Activated CD4-positive, alpha-beta memory T cell treated with anti-CD3 and anti-CD28 coated beads, Interleukin-2, amount 10 ng/mL, durations not matched to agents 7 days and 5 days (primary cell): ENCODE measurements around the gene PTGES2. TPM values are rescaled to one million over a fixed set of nuclear protein-coding genes. Genes with fewer than 3 reads are reported as not detected.
A peak's percentile ranks its signal among the peaks of the same experiment; 100 is the strongest.

Source experiments
- CTCF ChIA-PET: fragments of 350-600 bp; sonication (Branson Sonifier 250); formaldehyde crosslinking; loops from one replicate; lab custom pipeline; 2021; ENCODE audit warnings: antibody characterized with exemption, inconsistent platforms; lab: Charles Lee
- POLR2A ChIA-PET: fragments of 350-600 bp; sonication (Branson Sonifier 250); formaldehyde crosslinking; loops from one replicate; lab custom pipeline; 2021; ENCODE audit warnings: antibody characterized with exemption; lab: Charles Lee
- DNase-seq: peaks from one replicate; pipeline ENCODE4 v3.0.0-alpha.2; 2020
- H3K27ac Mint-ChIP-seq: one replicate; pipeline ENCODE4 v1.8.0; 2021; ENCODE audit warnings: mild to moderate bottlenecking, mixed read lengths
- H3K27me3 Mint-ChIP-seq: one replicate; pipeline ENCODE4 v1.8.0; 2021; ENCODE audit warnings: mixed read lengths
- H3K36me3 Mint-ChIP-seq: one replicate; pipeline ENCODE4 v1.8.0; 2021; ENCODE audit warnings: low read depth, mixed read lengths
- H3K4me1 Mint-ChIP-seq: one replicate; pipeline ENCODE4 v1.8.0; 2021; ENCODE audit warnings: mixed read lengths
- H3K4me3 Mint-ChIP-seq: one replicate; pipeline ENCODE4 v1.8.0; 2021; ENCODE audit warnings: mild to moderate bottlenecking, mixed read lengths
- H3K9me3 Mint-ChIP-seq: one replicate; pipeline ENCODE4 v1.8.0; 2021; ENCODE audit warnings: mixed read lengths
- total RNA-seq, 2 experiments: library from RNA; stranded (reverse); gene quantifications; one replicate each; pipeline ENCODE4 v1.2.3, GENCODE V29; 2021

PTGES2 gene
- total RNA-seq: 10 to 100 TPM; 35.6 to 38.1 TPM

DNA sequence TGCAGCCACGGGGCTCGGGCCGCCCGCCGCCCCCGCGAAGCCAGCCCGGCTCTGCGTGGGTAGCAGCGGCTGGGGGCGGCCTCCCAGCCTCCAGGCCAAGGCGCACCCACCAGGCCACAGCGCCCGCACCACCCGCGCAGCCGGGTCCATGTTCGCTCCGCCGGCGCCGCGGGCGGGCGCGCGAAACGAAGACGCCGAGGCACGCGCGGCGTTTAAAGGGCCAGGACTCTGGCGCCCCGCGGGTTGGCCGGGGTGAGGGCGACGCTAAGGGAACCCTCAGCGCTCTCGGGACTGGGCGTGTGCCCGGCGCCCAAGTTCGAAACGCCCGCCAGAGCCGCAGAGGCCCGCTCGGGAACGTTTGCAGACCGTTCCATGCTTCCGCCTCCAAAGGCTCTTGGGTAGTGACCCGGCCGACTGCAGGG lies at the start of gene PTGES2:
TSS of gene PTGES2 (minus strand) at position 162 of the 422 bp plus-strand sequence. CDS start at position 150, 12 bp downstream.
- Mint-ChIP-seq H3K27ac (peak within 1 kb of the TSS; percentile 96), H3K27me3 (peaks cover 13% of the 10 kb centered on the region), H3K4me3 (peak within 1 kb of the TSS; percentile 91), H3K9me3 (no peaks in the 10 kb centered on the region), H3K36me3 (peaks cover 10% of the 10 kb centered on the region), H3K4me1 (peaks cover 34% of the 10 kb centered on the region)
- ChIA-PET CTCF (interaction anchor here (1.1 to 2.1 kb wide), 3 partner anchors 9 to 32 kb away, joined by 3 to 10 read pairs (median 4); no protein-coding TSS in a partner anchor), POLR2A (interaction anchor here (1.0 to 3.0 kb wide), 4 partner anchors 10 to 59 kb away, joined by 4 to 19 read pairs (median 5); partner anchors contain the start of genes BBLN and SLC25A25)
- peak; percentile 83 for DNase-seq

- no peaks in the 10 kb centered on the region for H3K4me1 Mint-ChIP-seq
- ChIA-PET POLR2A (interaction anchor here (0.8 to 2.0 kb wide), 2 partner anchors 15 to 167 kb away, joined by 3 to 9 read pairs; partner anchors contain the start of gene CIZ1), CTCF (no interaction called here)
- peaks cover 51% of the 10 kb centered on the region for H3K36me3 Mint-ChIP-seq
- no peak for DNase-seq
- H3K27me3 Mint-ChIP-seq: no peaks in the 10 kb centered on the region
- H3K9me3 Mint-ChIP-seq: peaks cover 4% of the 10 kb centered on the region
- no peak overlapping the region for H3K4me3 Mint-ChIP-seq
- H3K27ac Mint-ChIP-seq: no peak overlapping the region
These were observed 48.2 kb upstream of the PTGES2 start for GRCh38 chr9:128175726-128176125.

GRCh38 chr9:128175102-128175563 lies 47.6 kb upstream of the PTGES2 start:
- no peak overlapping the region for H3K4me3 Mint-ChIP-seq
- CTCF ChIA-PET: no interaction called here
- H3K27ac Mint-ChIP-seq: peak overlapping the region; percentile 24
- peaks cover 46% of the 10 kb centered on the region for H3K36me3 Mint-ChIP-seq
- POLR2A ChIA-PET: interaction anchor here (0.8 to 2.0 kb wide), 2 partner anchors 16 to 168 kb away, joined by 3 to 9 read pairs; partner anchors contain the start of gene CIZ1
- H3K9me3 Mint-ChIP-seq: peaks cover 4% of the 10 kb centered on the region
- no peak for DNase-seq
- no peaks in the 10 kb centered on the region for H3K27me3 Mint-ChIP-seq
- H3K4me1 Mint-ChIP-seq: no peaks in the 10 kb centered on the region

GRCh38 chr9:128174062-128174461 lies 46.5 kb upstream of the PTGES2 start:
- H3K27ac Mint-ChIP-seq: no peak overlapping the region
- no peak overlapping the region for H3K4me3 Mint-ChIP-seq
- CTCF ChIA-PET: no interaction called here
- H3K9me3 Mint-ChIP-seq: peaks cover 3% of the 10 kb centered on the region
- H3K4me1 Mint-ChIP-seq: no peaks in the 10 kb centered on the region
- no peaks in the 10 kb centered on the region for H3K27me3 Mint-ChIP-seq
- no peak for DNase-seq
- peaks cover 45% of the 10 kb centered on the region for H3K36me3 Mint-ChIP-seq
- POLR2A ChIA-PET: interaction anchor here (2.0 kb wide), 1 partner anchor 17 kb away, joined by 9 read pairs; the partner anchor contains the start of gene CIZ1

DNA sequence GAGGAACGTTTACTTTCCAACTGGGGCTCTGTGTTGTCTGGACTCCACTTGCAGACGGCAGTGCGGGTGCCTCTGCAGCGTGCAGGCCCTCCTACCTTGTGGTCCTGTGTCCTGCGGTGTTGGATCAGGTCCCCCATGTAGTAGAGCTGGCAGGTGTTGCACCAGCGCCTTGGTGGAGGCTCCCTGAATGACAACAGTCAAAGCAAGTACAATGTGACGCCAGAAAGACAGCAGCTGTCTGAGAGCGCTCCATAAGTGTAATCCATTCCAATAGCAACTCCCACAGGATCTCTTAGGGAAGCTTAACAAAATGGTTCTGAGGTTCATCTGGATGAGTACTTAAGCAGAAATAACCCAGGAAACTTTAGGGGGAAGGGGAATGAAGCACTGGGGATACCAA lies 42.4 kb upstream of the PTGES2 start:
- ChIA-PET POLR2A (interaction anchor here (1.3 kb wide), 1 partner anchor 9 kb away, joined by 5 read pairs; no protein-coding TSS in a partner anchor), CTCF (interaction anchor here (1.0 to 1.8 kb wide), 2 partner anchors 9 to 52 kb away, joined by 3 to 4 read pairs; no protein-coding TSS in a partner anchor)
- Mint-ChIP-seq H3K36me3 (peaks cover 34% of the 10 kb centered on the region), H3K27me3 (no peaks in the 10 kb centered on the region), H3K9me3 (no peaks in the 10 kb centered on the region), H3K27ac (no peak overlapping the region), H3K4me3 (no peak overlapping the region), H3K4me1 (no peaks in the 10 kb centered on the region)
- DNase-seq: no peak

- H3K9me3 Mint-ChIP-seq: no peaks in the 10 kb centered on the region
- ChIA-PET CTCF (interaction anchor here (1.0 to 1.8 kb wide), 2 partner anchors 8 to 52 kb away, joined by 3 to 4 read pairs; no protein-coding TSS in a partner anchor), POLR2A (interaction anchor here (1.0 kb wide), 1 partner anchor 107 kb away, joined by 3 read pairs; the partner anchor contains the start of genes GOLGA2 and SWI5)
- H3K4me3 Mint-ChIP-seq: no peak overlapping the region
- H3K27ac Mint-ChIP-seq: no peak overlapping the region
- DNase-seq: no peak
- no peaks in the 10 kb centered on the region for H3K4me1 Mint-ChIP-seq
- H3K36me3 Mint-ChIP-seq: peaks cover 35% of the 10 kb centered on the region
- H3K27me3 Mint-ChIP-seq: no peaks in the 10 kb centered on the region
These were observed 42.0 kb upstream of the PTGES2 start for GRCh38 chr9:128169492-128169891.

GRCh38 chr9:128168731-128169308 lies 41.3 kb upstream of the PTGES2 start:
- POLR2A ChIA-PET: interaction anchor here (1.0 kb wide), 1 partner anchor 107 kb away, joined by 3 read pairs; the partner anchor contains the start of genes GOLGA2 and SWI5
- peaks cover 38% of the 10 kb centered on the region for H3K36me3 Mint-ChIP-seq
- no peak for DNase-seq
- no peaks in the 10 kb centered on the region for H3K27me3 Mint-ChIP-seq
- H3K9me3 Mint-ChIP-seq: no peaks in the 10 kb centered on the region
- H3K4me3 Mint-ChIP-seq: no peak overlapping the region
- H3K27ac Mint-ChIP-seq: peak overlapping the region; percentile 4
- CTCF ChIA-PET: interaction anchor here (1.8 kb wide), 1 partner anchor 51 kb away, joined by 4 read pairs; no protein-coding TSS in a partner anchor
- H3K4me1 Mint-ChIP-seq: no peaks in the 10 kb centered on the region

- Mint-ChIP-seq H3K4me1 (peaks cover 3% of the 10 kb centered on the region), H3K27me3 (no peaks in the 10 kb centered on the region), H3K4me3 (no peak overlapping the region), H3K27ac (no peak overlapping the region), H3K36me3 (peaks cover 45% of the 10 kb centered on the region), H3K9me3 (no peaks in the 10 kb centered on the region)
- no peak for DNase-seq
- ChIA-PET POLR2A (no interaction called here), CTCF (no interaction called here)
These were observed 39.7 kb upstream of the PTGES2 start for GRCh38 chr9:128167209-128167608.

DNA sequence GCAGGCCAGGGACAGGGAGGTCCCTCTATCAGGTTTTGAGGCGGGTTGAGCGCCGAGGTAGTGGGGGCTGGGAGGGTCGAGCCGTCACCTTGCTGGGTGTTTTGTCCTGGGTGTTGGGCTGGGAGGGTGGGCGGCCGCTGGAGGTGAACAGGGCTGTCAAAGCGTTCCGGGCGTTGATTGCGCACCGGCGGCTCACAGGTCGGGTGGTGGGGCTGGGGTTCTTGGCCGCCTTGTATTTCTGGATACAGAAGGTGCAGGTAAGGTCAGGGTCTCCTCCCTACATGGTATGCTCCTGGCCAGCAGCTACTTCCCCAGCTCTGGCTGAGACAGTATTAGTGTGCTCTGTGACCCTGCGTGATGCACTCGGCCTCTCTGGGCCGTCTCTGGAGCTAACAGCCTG lies 38.6 kb upstream of the PTGES2 start:
- Mint-ChIP-seq H3K36me3 (peaks cover 49% of the 10 kb centered on the region), H3K9me3 (no peaks in the 10 kb centered on the region), H3K4me3 (no peak overlapping the region), H3K27ac (no peak overlapping the region), H3K27me3 (no peaks in the 10 kb centered on the region), H3K4me1 (peaks cover 11% of the 10 kb centered on the region)
- ChIA-PET POLR2A (no interaction called here), CTCF (no interaction called here)
- no peak for DNase-seq

DNA sequence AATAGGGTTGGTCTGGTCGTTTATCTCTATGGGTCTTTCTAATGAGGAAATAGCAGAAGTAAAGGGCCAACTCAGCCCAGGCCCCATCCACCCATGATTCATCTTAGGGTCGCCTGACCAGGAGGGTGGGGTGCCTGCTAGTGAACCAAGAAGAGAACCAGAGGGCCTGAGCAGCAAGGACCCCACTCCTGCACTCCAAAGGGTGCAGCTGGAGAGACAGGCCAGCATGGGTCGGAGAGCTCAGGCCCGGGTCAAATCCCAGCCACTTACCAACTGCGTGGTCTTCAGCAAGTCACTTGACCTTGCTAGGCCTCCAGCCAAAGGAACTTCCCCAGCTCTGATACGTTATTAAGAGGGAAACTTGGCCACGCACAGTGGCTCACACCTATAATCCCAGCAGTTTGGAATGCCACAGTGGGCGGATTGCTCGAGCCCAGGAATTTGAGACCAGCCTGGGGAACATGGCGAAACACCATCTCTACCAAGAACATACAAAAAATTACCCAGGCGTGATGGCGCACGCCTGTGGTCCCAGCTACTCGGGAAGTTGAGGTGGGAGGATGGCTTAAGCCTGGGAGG lies 36.9 kb upstream of the PTGES2 start:
- Mint-ChIP-seq H3K27ac (no peak overlapping the region), H3K9me3 (no peaks in the 10 kb centered on the region), H3K27me3 (no peaks in the 10 kb centered on the region), H3K4me3 (no peak overlapping the region), H3K4me1 (peaks cover 18% of the 10 kb centered on the region), H3K36me3 (peaks cover 43% of the 10 kb centered on the region)
- ChIA-PET POLR2A (interaction anchor here (1.2 kb wide), 1 partner anchor 26 kb away, joined by 4 read pairs; no protein-coding TSS in a partner anchor), CTCF (no interaction called here)
- DNase-seq: no peak

GRCh38 chr9:128163523-128164306 lies 36.2 kb upstream of the PTGES2 start:
- POLR2A ChIA-PET: interaction anchor here (1.2 kb wide), 1 partner anchor 27 kb away, joined by 4 read pairs; no protein-coding TSS in a partner anchor
- Mint-ChIP-seq H3K9me3 (no peaks in the 10 kb centered on the region), H3K4me1 (peaks cover 23% of the 10 kb centered on the region), H3K27ac (no peak overlapping the region), H3K4me3 (no peak overlapping the region), H3K27me3 (no peaks in the 10 kb centered on the region), H3K36me3 (peaks cover 37% of the 10 kb centered on the region)
- CTCF ChIA-PET: no interaction called here
- DNase-seq: no peak

GRCh38 chr9:128163027-128163515 lies 35.5 kb upstream of the PTGES2 start:
- no peak for DNase-seq
- Mint-ChIP-seq H3K27me3 (no peaks in the 10 kb centered on the region), H3K4me3 (no peak overlapping the region), H3K9me3 (no peaks in the 10 kb centered on the region), H3K27ac (no peak overlapping the region), H3K36me3 (peaks cover 34% of the 10 kb centered on the region), H3K4me1 (peaks cover 23% of the 10 kb centered on the region)
- CTCF ChIA-PET: no interaction called here
- POLR2A ChIA-PET: interaction anchor here (1.2 kb wide), 1 partner anchor 27 kb away, joined by 4 read pairs; no protein-coding TSS in a partner anchor
